ENCODE measurements around the gene SHCBP1L. TPM values are rescaled to one million over a fixed set of nuclear protein-coding genes. Genes with fewer than 3 reads are reported as not detected.

Gene SHCBP1L
- total RNA-seq, 1 donor from 2014 or later: not detected

DNA sequence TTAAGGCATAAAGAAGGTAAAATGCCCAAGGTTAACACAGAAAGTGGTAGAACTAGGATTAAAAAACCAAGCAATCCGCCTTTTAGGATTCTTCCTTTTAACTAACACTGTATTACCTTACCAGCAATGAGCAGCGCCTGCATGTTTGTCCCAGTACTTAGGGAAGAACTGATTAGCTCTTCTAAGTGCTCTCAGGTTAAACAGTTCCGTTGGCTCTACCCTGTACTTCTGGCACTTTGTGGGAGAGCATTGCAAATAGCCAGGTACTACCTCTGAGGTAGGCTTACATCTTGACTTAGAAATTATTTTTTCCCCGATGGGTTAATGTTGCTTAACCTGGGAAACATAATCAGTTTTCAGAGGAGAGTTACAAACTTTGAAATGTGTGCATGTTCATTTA, 92.3 kb downstream of the SHCBP1L start:
- no peaks in the 10 kb centered on the region for H3K27me3 Mint-ChIP-seq (ENCODE audit: unreplicated experiment)
- no peak overlapping the region for H3K27ac Mint-ChIP-seq (ENCODE audit: unreplicated experiment)
- no peaks in the 10 kb centered on the region for H3K4me1 Mint-ChIP-seq (ENCODE audit: unreplicated experiment)
- H3K36me3 Mint-ChIP-seq (ENCODE audit: unreplicated experiment): peaks cover 73% of the 10 kb centered on the region
- TF ChIP-seq, protein P1, sequence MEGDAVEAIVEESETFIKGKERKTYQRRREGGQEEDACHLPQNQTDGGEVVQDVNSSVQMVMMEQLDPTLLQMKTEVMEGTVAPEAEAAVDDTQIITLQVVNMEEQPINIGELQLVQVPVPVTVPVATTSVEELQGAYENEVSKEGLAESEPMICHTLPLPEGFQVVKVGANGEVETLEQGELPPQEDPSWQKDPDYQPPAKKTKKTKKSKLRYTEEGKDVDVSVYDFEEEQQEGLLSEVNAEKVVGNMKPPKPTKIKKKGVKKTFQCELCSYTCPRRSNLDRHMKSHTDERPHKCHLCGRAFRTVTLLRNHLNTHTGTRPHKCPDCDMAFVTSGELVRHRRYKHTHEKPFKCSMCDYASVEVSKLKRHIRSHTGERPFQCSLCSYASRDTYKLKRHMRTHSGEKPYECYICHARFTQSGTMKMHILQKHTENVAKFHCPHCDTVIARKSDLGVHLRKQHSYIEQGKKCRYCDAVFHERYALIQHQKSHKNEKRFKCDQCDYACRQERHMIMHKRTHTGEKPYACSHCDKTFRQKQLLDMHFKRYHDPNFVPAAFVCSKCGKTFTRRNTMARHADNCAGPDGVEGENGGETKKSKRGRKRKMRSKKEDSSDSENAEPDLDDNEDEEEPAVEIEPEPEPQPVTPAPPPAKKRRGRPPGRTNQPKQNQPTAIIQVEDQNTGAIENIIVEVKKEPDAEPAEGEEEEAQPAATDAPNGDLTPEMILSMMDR (IDR thresholded peaks at IDR 0.05): no peak
- H3K4me3 Mint-ChIP-seq (ENCODE audit: unreplicated experiment): no peak overlapping the region
- DNase-seq (ENCODE audit: extremely low spot score, unreplicated experiment): no peak
- H3K9me3 Mint-ChIP-seq (ENCODE audit: unreplicated experiment): no peaks in the 10 kb centered on the region

DNA sequence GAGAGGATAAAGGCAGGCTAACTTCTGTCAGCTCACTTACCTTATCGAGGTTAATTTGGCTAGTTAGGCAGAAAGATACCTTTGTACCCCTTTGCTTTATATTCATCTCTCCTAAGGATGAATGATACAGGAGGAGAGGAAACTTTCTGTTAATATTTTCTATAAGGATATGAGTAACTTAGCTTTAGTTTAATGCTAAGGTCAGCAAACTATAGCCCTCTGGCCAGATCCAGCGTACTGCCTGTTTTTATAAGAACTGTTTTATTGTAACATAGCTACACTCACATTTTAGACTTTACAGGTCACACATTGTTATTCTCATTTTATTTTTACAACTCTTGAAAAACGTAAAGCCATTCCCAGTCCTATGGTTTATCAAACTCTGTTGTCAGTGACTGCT, 95.8 kb downstream of the SHCBP1L start:
- Mint-ChIP-seq H3K36me3 (ENCODE audit: unreplicated experiment) (peaks cover 80% of the 10 kb centered on the region), H3K9me3 (ENCODE audit: unreplicated experiment) (no peaks in the 10 kb centered on the region), H3K27me3 (ENCODE audit: unreplicated experiment) (no peaks in the 10 kb centered on the region), H3K27ac (ENCODE audit: unreplicated experiment) (no peak overlapping the region), H3K4me1 (ENCODE audit: unreplicated experiment) (no peaks in the 10 kb centered on the region), H3K4me3 (ENCODE audit: unreplicated experiment) (no peak overlapping the region)
- DNase-seq (ENCODE audit: extremely low spot score, unreplicated experiment): no peak
- TF ChIP-seq, protein P1 (IDR thresholded peaks at IDR 0.05): no peak

DNA sequence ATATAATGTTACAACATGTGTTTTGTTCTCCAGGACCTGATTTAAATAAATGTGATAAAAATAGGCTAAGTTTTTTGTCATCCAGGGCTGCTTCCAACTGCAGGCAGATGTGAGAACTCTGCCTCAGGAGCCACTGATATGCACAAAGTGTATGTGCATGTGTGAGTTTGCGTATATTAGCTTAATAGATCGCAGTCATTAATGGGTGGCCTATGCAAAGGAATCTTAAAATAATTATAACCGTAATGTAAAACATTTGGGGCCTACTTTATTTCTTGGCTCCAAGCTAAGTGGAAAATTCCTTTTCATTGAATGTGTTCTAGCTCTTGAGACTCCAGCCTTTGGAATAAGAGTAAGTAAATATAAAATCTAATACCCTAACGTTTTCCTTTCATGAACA, 97.1 kb downstream of the SHCBP1L start:
- DNase-seq (ENCODE audit: extremely low spot score, unreplicated experiment): no peak
- TF ChIP-seq, protein P1 (IDR thresholded peaks at IDR 0.05): no peak
- no peaks in the 10 kb centered on the region for H3K4me1 Mint-ChIP-seq (ENCODE audit: unreplicated experiment)
- no peaks in the 10 kb centered on the region for H3K27me3 Mint-ChIP-seq (ENCODE audit: unreplicated experiment)
- peaks cover 80% of the 10 kb centered on the region for H3K36me3 Mint-ChIP-seq (ENCODE audit: unreplicated experiment)
- no peaks in the 10 kb centered on the region for H3K9me3 Mint-ChIP-seq (ENCODE audit: unreplicated experiment)
- H3K27ac Mint-ChIP-seq (ENCODE audit: unreplicated experiment): no peak overlapping the region
- no peak overlapping the region for H3K4me3 Mint-ChIP-seq (ENCODE audit: unreplicated experiment)

DNA sequence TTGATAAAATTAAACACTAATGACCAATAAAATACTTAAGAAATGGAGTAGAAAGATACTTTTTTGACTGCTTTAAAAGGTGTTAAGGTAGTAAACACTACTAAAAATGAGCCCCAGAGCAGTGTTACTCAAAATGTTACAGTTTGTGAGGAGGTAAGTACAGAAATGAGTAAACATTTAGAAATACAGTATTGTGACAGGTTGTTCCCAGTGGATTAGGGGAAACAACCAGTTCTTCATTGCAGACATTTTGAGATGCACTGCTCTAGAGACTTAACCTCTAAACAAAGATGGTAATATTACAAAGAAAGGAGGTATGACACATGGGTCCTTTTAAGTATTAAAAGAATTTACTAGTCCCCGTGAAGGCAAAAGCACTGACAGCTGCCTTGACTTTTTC, 101.1 kb downstream of the SHCBP1L start:
- TF ChIP-seq, protein P1 (IDR thresholded peaks at IDR 0.05): no peak
- H3K27ac Mint-ChIP-seq (ENCODE audit: unreplicated experiment): no peak overlapping the region
- H3K9me3 Mint-ChIP-seq (ENCODE audit: unreplicated experiment): no peaks in the 10 kb centered on the region
- H3K36me3 Mint-ChIP-seq (ENCODE audit: unreplicated experiment): peaks cover 75% of the 10 kb centered on the region
- H3K4me1 Mint-ChIP-seq (ENCODE audit: unreplicated experiment): no peaks in the 10 kb centered on the region
- DNase-seq (ENCODE audit: extremely low spot score, unreplicated experiment): no peak
- H3K4me3 Mint-ChIP-seq (ENCODE audit: unreplicated experiment): no peak overlapping the region
- no peaks in the 10 kb centered on the region for H3K27me3 Mint-ChIP-seq (ENCODE audit: unreplicated experiment)

DNA sequence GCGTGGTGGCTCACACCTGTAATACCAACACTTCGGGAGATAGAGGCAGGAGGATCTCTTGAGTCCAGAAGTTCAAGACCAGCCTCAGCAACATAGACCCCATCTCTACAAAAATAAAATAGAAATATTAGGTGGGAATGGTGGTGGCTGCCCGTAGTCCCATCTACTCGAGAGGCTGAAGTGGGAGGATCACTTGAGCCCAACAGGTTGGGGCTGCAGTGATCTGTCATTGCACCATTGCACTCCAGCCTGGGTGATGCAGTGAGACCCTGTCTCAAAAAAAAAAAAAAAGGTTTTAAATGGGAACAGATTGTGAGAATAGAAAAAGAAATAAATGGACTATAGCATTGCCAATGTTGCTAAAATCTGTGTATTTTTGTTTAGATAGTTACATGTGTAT, 102.6 kb downstream of the SHCBP1L start:
- TF ChIP-seq, protein P1 (IDR thresholded peaks at IDR 0.05): no peak
- H3K9me3 Mint-ChIP-seq (ENCODE audit: unreplicated experiment): no peaks in the 10 kb centered on the region
- H3K4me3 Mint-ChIP-seq (ENCODE audit: unreplicated experiment): no peak overlapping the region
- H3K4me1 Mint-ChIP-seq (ENCODE audit: unreplicated experiment): peaks cover 2% of the 10 kb centered on the region
- DNase-seq (ENCODE audit: extremely low spot score, unreplicated experiment): no peak
- no peak overlapping the region for H3K27ac Mint-ChIP-seq (ENCODE audit: unreplicated experiment)
- no peaks in the 10 kb centered on the region for H3K27me3 Mint-ChIP-seq (ENCODE audit: unreplicated experiment)
- peaks cover 76% of the 10 kb centered on the region for H3K36me3 Mint-ChIP-seq (ENCODE audit: unreplicated experiment)

Other genes starting within 250 kb of the SHCBP1L start
- gene NPL, start 163.4 kb downstream of the SHCBP1L start, total RNA-seq: 4.0 and 4.2 TPM in 2 replicates
- gene DHX9, start 113.8 kb downstream of the SHCBP1L start, total RNA-seq: 137 and 146 TPM in 2 replicates
- 369 and 384 TPM in 2 replicates for gene LAMC1, start 70.3 kb upstream of the SHCBP1L start, total RNA-seq
- gene LAMC2, start 233.1 kb upstream of the SHCBP1L start, total RNA-seq: 3.5 and 3.6 TPM in 2 replicates